GM19463 (cell line): ENCODE data around the gene SPRYD4.
"Not testable (repeated sequence)": the region's sequence is repeated elsewhere in the genome, so short reads cannot be mapped to it uniquely, and the experiment has no call there.

Source experiments
- ATAC-seq: cut with Tn5 transposase; IDR thresholded peaks from one replicate; pipeline ENCODE4 v1.9.1; 2021; ENCODE audit warnings: mild to moderate bottlenecking, moderate library complexity; ENCODE audit not compliant: unreplicated experiment

Gene SPRYD4

DNA sequence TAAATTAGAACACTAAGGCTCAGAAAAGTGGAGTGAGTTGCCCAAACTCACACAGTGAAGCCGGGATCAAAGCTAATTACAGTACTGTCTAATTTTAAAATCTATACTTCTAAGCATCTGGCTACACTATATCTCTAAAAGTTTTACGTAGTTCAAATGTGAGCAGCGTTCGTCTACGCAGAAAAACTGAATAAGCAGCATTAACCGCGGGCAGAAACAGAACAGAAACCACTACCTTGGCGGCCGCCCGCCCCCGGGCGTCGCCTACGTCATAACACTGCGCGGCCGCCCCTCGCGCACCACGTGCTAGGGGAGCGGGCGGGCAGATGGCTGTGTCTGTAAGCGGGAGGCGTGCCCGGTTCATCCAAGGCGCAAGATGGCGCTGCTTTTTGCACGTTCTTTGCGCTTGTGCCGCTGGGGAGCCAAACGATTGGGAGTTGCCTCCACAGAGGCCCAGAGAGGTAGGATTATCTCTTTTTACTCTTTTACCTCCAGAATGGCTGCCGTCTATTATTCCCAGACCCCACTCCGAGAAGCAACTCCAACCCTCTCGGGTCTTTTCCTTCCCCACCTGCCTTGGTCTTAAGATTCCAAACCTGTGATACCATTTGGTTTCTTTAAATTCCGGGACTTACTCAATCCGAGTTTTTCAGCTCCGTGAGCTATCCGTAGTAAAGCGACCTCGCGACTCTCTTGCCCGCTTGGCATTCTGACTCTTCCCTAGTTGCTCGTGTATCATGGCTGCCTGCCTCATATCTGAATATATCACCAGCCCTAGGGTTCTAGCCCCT is at the start of gene SPRYD4:
Gene SPRYD4, plus strand, starts transcription at position 363 of the 791 bp plus-strand sequence. Its CDS starts 14 bp downstream, at position 377.
- peak; percentile 94 for ATAC-seq

DNA sequence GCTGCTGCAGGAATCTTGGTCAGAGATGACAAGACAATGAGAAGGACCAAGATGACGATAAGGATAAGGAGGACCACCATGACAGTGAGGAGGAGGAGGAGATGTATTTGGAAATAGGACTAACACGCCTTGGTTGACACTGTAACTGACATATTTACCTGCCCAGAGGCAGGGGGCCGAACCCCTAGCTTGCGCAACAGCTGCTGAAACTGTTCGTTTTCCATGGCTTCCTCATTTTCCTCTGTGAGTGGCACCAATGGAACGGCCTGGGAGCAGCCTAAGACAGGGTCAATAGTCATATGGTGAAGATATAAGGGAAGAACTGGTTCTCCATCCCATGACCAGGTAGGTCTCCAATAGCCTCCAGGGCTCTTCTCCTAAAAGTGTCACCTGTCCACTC is 48.0 kb upstream of the SPRYD4 start:
- ATAC-seq: no peak

DNA sequence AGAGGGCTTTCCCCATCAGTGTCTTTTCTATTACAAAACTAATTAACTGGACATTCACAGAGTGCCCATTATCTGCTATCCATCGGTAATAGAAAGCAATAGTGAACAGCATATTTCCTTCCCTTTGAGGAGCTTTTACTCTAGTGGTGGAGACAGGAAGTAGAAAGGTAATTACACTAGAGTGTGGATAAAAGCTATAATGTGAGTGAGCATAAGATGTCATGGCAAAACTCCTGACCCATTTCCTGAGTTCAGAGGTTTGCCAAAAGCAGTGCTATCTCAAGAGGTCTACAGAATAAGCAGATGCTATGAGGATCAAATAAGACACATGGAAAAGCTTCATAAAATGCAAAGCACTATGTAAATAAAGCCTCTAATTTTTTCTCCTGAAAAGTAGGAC is 43.2 kb upstream of the SPRYD4 start:
- no peak for ATAC-seq

DNA sequence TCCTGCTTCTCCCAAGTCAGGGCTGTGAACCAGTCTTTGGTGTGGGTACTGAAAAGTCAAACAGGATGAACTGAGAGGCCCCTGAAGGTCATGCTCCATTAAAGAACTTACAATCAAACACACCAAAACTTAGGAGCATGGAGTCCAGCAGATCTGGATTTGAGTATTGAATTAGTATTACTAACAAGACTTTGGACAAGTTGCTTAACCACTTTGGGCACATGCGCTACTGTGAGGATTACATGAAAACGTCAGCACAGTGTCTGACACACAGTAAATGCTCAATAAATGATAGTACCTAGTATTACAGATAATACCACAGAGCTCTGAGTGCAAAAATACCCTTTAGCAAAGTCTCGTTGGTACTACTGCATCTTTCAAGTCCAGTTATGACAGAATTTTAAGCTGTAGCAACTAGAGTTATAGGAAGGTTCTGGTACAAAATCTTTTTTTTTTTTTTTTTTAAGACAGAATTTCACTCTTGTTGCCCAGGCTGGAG is 42.4 kb upstream of the SPRYD4 start:
- no peak for ATAC-seq

DNA sequence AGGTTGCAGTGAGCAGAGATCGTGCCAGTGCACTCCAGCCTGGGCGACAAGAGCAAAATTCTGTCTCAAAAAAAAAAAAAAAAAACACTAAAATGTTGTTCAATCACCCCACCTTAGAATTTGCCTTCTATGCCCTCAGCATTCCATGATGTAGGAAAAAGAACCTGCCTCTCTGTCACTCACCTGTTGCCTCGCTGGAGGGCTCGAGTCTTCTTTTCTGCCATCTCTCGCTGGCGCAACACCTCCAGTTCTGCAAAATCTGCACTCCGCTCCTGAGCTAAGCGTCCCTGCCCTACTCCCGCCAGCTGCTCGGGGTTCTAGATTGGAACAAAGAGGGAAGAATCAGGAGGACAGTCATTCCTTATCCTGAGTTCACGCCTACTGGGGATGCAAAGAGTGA is 37.1 kb upstream of the SPRYD4 start:
- no peak for ATAC-seq

DNA sequence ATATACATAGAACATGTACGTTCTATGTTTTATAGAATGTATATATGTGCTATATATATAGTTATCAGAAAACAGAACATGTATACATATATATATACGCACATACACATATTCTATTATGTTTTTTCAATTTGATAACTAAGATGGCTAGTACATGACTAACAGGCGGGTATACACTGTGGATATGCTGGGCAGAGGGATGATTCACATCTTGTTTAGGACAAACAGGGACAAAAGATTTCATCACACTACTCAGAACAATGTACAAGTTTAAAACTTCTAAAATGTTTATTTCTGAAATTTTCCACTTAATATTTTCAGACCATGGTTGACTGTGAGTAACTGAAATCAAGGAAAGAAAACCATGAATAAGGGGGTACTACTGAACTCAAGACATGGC is 36.5 kb upstream of the SPRYD4 start:
- ATAC-seq: no peak

DNA sequence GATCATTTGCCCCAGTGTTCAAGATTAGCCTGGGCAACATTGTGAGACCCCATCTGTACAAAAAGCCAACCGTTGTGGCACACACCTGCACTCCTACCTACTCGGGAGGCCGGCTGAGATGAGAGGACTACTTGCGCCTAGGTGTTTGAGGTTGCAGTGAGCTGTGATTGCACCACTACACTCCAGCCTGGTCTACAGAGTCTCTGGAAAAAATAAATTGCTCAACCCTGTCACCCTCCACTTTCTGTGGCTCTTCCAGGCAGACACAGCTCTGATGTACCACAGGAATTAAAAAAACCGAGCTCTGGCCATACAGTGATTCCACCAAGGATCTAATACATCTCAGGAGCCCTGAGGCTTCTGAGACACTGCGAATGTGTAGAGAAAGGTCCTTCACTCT is 33.5 kb upstream of the SPRYD4 start:
- no peak for ATAC-seq

DNA sequence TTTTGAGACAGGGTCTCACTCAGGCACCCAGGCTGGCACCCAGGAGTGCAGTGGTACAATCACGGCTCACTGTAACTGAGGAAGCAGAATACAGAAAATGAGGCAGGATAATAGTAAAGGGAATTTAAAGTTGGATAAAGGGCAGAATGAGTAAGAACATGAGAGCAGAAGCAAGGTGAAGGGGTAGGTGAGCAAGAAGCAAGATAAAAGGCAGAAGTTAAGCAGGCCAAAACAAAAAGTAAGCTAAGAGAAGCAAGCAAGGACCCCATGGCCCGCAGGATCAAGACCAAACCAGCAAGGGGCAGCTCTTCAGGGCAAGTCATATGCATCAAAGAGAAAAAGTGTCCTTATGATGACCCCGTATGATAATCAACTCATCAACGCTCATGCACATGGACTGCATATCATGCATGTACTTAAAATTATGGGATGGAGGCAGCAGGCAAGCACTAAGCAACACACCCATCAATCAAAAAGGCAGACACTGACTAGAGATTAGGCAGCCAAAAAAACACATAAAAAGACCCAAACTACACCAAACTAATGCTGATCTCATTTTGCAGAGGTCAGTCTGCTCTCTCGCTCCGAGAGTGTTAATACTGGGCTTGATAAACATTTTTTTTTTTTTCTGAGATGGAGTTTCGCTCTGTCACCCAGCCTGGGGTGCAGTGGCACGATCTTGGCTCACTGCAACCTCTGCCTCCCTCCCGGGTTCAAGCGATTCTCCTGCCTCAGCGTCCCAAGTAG is 30.8 kb upstream of the SPRYD4 start:
- ATAC-seq: no peak

DNA sequence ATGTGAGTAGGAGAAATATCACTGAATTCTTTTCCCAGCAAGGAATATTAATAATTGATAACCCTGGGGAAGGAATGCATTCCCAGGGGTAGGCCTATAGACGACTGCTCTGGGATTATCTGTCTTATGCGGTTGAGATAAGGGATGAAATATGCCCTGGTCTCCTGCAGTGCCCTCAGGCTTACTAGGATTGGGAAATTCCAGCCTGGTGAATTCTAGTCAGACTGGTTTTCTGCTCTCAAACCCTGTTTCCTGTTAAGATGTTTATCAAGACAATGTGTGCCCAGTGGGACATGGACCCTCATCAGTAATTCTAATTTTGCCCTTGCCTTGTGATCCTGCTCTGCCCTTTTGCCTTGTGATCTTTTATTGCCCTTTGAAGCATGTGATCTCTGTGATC is 25.2 kb upstream of the SPRYD4 start:
- not testable (repeated sequence) for ATAC-seq

DNA sequence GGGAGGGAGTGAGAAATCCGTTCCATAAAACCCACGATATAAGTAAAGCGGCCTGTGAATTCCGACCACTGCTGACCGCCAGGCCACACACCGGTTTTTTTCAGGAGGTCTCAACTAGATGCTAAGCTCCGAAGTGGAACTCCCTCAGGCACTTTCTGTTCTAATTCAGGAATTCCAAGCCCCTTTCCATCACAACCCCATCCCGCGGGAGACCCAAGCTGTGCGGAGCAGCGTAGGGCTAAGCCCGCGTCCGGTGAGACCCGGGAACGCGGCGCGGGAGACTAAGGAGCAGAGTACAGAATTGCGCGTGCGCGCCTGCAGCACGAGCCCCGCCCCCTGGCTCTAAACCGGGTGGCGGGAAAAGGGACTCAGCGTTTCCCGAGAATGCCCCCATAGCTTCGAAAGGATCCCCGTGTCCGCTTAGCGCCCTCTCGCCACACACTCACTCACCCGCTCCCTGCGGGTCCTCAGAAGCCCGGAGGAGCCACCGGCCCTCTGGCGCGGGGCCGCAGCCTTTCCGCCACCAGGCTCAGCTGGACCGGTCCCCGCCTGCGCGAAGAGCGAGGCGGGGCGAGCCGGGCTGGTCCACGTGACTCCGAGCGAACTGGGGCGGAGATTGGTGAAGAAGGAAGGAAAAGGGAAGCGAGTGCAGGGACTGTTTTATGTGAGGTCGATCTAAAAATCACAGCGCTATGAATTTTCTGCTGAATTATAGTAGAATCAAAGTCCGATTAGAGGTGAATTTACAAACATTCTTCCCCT is 19.3 kb upstream of the SPRYD4 start, which contains the start of gene TIMELESS:
Gene TIMELESS, minus strand, starts transcription at position 567 of the 762 bp plus-strand sequence. CDS start 15,256 bp downstream, outside the sequence.
- ATAC-seq: peak; percentile 96

DNA sequence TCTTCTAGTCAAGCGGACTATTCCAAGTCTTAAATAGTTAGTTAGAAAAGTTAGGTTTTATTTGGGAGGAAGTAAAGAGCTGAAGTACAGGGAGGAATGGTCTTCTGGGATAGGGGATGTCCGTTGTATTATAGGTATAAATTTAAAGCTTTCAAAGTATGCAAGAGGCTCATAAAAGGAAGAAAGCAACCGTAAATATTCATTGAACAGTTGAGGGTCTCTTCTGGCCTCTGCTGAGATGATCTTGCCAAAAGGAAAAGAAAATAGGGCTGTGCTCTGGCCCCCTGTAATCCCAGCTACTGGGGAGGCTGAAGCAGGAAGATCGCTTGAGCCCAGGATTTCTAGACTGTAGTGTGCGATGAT is 18.8 kb upstream of the SPRYD4 start:
- ATAC-seq: no peak

DNA sequence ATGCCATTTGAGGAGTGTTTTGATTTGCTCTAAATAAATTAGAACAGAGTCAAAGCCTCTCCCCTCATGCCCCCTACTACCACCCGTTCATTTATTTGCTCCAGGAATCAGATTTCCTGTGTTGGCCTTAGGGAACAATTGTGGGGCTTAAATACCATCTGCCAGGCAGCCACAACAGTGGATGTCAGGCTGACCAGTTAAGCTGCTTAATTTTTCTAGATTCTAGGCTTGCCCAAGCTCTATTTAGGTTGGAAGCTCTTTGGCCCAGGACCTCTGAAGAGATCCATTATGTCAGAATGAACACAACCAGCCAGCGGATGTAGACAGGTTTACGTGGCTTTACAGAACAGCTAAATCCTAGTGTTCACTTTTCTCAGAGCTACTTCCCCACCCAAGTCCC is 18.1 kb upstream of the SPRYD4 start:
- ATAC-seq: no peak

DNA sequence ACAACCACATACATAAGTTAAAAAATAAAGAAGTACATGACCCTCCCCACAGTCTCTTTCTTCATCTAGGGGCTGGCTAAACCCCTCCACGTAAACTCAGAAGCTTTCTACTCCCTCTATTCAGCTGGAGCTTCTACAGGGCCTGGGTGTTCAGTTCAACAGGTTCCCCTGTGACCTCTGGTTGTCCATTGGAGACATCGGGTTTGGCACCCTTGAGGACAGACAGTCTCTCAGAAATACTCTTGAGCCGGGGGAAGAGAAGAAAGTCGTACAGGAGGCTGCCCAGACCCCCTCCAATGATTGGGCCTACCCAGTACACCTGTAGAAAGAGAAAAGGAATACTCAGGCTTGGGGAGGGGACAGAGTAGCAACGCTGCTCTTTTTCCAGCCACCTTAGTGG is 17.2 kb upstream of the SPRYD4 start:
- ATAC-seq: no peak

DNA sequence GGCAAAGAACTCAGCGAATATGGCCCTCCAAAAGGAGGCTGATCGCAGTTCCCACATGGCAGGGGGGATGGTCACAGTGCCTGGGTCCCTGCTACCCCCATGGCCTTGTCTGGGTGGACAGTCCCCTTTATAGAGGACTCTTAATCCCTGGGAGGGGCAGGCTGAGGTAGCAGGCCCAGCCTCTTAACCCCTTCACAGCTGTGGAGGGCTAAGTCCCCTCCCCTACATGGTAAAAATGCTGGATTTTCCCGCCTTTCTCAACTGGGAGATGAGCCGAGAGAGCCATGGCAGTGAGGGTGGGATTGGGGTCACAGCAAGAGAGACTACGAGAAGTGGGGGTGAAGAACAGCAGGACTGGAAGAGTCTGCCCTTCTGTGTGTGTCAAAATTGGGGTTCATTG is 13.8 kb upstream of the SPRYD4 start, which contains the start of gene MIP:
Gene MIP, minus strand, starts transcription at position 101 of the 400 bp plus-strand sequence. Its CDS starts 44 bp downstream, at position 57.
- no peak for ATAC-seq

DNA sequence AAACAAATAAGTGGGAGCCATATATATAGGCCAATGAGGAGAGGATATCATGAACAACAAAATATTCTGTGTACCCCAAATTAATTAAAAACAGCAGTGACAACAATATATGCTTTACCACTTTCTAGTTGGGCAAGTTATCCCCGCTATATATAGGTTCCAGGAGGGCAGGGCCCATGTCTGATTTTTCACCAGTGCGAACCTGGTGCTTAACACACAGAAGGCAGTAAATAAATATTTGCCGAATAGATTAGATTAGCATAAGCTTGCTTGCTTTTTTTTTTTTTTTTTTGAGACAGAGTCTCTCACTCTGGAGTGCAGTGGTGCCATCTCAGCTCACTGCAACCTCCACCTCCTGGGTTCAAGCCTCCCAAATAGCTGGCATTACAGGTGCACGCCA is 10.6 kb upstream of the SPRYD4 start:
- no peak for ATAC-seq

DNA sequence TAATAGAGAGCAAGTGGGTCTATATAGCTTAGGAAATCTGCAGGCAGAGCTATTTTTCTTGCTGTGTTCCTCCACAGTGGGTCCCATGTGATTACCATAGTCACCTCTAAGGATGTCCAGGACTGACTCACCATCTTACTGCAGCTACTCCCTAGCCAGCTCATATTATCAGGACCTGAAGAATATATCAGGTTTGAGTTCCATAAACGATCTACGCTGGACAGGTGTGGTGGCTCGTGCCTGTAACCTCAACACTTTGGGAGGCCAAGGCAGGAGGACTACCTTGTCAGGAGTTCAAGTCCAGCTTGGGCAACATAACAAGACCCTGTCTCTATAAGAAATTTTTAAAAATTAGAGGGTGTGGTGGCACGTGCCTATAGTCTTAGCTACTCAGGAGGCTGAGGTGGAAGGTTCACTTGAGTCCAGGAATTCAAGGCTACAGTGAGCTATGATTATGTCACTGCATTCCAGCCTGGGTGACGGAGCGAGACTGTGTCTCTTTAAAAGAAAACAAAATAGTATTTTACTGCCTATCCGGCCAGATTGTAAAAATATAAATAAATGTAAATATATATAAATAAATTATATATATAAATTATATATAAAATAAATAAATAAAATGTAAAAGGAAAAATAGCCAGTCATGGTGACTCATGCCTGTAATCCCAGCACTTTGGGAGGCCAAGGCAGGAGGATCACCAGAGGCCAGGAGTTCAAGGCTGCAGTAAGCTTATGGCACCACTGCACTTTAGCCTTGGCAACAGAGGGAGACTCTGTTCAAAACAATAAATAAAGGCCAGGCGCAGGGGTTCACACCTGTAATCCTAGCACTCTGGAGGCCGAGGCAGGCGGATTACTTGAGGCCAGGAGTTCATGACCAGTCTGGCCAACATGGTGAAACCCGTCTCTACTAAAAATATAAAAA is 6.9 kb upstream of the SPRYD4 start:
- ATAC-seq: no peak

DNA sequence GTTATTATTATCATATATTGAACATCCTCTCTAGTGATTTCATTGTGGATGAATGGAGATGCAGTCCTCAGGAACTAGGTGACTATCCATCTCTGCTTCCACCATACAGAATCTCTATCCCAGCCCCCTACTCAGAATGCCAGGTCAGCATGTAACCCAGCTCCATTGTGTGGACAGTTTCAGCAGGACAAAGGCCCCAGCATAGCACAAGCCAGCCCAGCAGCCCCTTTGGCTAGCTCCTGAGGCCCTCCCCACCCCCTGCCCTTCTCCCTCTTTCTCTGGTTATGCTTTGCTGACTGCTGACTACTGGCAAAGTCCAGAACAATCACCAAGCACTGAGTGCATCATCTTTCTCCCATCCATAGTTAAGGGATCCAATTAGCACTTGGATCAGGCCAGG is 5.8 kb upstream of the SPRYD4 start:
- ATAC-seq: no peak

DNA sequence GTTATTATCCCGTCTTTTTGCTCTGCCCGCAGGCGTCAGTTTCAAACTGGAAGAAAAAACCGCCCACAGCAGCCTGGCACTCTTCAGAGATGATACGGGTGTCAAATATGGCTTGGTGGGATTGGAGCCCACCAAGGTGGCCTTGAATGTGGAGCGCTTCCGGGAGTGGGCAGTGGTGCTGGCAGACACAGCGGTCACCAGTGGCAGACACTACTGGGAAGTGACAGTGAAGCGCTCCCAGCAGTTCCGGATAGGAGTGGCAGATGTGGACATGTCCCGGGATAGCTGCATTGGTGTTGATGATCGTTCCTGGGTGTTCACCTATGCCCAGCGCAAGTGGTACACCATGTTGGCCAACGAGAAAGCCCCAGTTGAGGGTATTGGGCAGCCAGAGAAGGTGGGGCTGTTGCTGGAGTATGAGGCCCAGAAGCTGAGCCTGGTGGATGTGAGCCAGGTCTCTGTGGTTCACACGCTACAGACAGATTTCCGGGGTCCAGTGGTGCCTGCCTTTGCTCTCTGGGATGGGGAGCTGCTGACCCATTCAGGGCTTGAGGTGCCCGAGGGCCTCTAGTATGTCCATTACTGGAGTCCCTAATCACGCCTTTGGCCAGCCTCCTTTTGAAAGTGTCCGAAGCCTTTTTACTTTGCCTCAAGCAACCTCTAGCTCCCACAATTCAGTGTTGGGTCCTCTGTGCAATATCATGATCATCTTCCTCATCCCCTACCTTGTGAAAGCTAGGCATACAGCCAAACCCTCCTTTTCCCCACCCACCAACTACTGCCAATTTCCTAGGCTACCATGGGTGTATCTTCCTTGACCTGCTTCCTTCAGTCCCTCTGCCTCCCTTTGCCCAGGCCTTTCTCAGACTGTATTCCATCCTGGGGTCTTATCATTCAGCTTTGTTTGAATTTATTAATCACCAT is 891 bp downstream of the SPRYD4 start:
- no peak for ATAC-seq

DNA sequence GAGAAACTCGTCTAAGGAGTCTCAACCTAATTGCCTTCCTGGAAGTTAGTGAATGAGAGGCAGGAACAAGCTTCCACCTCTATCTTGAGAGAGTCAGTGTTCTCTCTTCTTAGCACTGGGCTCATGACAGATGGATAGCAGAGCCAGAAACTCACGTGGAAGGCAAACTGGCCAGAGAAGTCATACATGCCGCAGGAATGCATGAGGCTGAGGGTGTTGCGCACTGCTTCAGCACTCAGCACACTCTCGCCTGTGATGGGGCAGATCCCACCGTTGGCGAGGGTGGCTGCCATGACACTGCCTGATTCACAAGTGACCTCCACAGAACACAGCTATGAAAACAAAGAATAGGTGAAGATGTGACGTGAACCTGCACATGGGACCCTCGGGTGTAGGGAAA is 6.0 kb downstream of the SPRYD4 start:
- no peak for ATAC-seq
